ENCODE data around the gene ERLIN1.

ERLIN1 gene

GRCh38 chr10:100185364-100186252 lies at the start of gene ERLIN1:
Gene ERLIN1, minus strand, starts transcription at chr10:100186029. Its CDS starts 403 bp downstream, at chr10:100185626.
- DNase-seq, result peak; percentile 84 to 87

GRCh38 chr10:100232101-100232500 lies 46.3 kb upstream of the ERLIN1 start:
- DNase-seq, result no peak

DNA sequence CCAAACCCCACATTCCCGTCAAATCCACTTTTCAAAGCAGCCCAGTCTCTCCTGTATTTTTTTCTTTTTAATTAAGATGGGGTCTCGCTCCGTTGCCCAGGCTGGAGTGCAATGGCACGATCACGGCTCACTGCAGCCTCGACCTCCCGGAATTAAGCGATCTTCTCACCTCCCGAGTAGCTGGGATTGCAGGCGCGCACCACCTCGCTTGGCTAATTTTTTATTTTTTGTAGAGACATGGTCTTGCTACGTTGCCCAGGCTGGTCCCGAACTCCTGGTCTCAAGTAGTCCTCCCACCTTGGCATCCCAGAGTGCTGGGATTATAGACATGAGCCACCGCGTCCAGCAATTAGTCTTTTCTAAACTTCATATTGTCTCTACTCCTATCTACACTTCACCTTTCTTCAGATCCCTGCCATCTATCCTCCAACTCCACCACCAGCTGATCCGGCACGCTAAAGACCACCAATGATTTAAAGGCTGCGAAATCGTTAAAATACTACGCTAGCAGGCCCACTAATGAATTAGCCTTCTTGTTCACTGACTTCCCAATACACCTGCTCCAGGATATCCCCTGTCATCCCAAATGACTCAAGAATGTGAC lies 44.1 kb upstream of the ERLIN1 start:
- DNase-seq, result no peak

DNA sequence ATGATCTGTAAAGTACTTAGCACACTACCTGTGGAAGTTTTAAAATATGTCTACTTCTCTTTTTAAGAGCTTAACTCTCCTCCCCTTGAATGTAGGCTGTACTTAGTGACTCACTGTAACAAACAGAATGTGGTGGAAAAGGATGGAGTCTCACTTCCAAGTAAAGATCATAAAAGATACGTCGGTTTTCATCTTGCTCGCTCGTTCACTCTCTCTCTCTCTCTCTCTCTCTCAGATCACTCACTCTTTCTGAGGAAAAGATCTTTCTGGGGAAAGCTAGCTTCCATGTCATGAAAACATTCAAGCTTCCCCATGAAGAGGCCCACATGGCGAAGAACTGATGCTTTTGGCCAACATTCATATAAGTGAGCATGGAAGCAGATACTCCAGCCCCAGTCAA lies 38.0 kb upstream of the ERLIN1 start:
- DNase-seq, result no peak

DNA sequence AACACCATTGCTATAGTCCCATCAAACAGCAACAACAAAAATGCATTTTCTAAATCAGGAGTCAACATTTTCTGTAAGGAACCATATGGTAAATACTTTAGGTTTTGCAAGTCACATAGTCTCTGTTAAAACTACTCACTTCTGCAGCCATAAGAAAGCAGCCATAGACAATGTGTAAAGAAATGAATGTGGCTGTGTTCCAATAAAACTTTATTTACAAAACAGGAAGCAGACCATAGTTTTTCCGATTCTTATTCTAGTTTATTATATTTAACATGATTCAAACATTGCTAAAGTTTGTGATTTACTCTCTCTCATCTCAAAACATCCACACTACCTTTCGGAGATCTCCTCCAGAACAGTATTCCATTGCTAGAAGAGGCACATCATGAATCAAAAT lies 36.7 kb upstream of the ERLIN1 start:
- no peak for DNase-seq

GRCh38 chr10:100216006-100216405 lies 30.2 kb upstream of the ERLIN1 start:
- no peak for DNase-seq

- no peak for DNase-seq
These were observed 23.5 kb upstream of the ERLIN1 start for GRCh38 chr10:100209303-100209702.

DNA sequence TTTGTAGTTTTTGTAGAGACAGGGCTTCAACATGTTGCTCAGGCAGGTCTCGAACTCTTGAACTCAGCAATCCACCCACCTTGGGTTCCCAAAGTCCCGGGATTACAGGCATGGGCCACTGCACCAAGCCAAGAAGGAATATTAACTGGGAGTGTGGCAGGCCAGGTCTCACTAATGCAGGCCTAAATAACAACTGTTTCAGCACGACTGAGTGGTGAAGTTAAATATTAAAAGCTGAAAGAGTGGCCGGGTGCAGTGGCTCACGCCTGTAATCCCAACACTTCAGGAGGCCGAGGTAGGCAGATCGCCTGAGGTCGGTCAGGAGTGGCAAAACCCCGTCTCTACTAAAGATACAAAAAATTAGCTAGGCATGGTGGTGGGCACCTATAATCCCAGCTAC lies 22.4 kb upstream of the ERLIN1 start:
- no peak for DNase-seq

- DNase-seq, result no peak
These were observed 18.5 kb upstream of the ERLIN1 start for GRCh38 chr10:100204370-100204769.

- no peak for DNase-seq
These were observed 15.7 kb upstream of the ERLIN1 start for GRCh38 chr10:100201549-100201948.

DNA sequence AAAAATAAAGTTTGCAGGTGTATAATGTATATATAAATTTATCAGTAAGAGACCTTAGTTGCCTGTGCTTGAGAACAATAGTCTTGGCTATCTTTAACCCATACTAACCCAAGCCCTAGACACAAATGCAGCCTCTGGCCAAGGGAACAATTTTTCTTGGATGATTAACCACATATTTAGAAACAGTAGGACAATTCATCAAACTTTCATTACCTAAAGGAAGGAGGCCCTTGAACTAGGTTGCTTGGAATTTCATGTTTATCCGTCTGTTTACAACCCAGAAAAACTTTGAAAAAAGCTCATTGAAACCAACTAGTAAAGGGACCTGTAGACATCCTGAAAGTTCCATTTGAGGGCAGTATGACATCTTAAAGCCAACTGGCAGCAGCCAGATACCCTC lies 8.9 kb upstream of the ERLIN1 start:
- DNase-seq, result no peak

DNA sequence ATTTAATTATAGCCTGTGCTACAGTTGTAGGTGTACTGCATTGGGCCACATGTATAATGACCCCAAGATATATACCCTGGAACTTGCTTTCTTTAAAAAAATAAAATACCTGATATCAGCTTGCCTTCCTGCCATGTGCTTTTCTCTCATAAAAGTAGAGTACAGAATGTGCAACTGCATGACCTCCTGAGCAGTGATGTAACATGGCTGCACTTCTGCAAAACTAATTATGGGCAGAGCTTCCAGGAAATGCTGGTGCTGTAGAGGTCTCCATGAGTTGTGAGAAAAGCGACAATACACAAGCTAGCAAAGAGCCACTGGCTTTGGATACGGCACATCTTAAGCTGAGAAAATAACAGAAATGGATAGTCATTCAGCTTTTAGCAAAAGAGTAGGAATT lies 6.5 kb upstream of the ERLIN1 start:
- no peak for DNase-seq

DNA sequence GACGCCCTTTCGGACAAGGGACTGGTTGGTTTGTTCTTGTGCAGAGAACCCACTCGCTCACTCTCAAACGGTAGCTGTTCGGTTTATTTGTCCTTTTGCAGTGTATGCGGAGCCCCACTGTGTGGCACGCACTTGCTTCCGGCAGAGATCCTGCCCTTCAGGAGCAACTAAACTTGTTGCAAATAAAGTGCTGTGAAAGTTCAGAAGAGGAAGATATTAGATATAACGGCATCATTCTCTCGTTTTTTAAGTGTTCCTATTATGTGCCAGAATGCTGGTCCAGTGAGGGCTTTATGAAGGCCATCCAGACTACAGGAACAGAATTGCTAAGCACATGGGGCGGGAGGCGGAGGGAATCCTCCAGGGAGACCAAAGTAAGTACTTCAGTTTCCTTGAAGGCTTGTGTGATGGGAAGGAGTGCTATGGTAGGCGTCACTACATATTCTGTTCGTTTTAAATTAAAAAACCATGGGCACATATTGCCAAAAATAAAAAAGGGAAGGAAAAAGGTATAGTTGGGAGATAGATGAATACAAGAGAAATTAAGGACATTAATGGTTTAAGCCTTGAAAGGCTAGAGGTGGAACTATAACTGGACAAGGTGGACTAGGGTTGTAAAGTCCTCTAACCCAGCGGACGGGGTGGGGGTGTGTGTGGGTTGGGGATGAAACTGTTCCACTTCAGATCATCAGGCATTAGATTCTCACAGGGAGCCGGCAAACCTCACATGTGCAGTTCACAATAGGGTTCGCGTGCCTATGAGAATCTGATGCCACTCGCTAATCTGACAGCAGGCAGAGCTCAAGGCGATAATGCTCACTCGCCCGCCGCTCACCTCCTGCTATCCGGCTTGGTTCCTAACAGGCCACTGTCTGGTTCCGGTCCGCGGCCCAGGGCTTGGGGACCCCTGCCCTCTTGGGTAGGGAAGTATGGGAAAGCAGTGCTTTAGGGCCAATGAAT lies 704 bp upstream of the ERLIN1 start:
- no peak for DNase-seq

GRCh38 chr10:100184840-100185239 lies 989 bp downstream of the ERLIN1 start:
- no peak for DNase-seq

GRCh38 chr10:100184426-100184825 lies 1.4 kb downstream of the ERLIN1 start:
- no peak for DNase-seq

- DNase-seq, result no peak
These were observed 2.3 kb downstream of the ERLIN1 start for GRCh38 chr10:100183481-100183880.

GRCh38 chr10:100182908-100183307 lies 2.9 kb downstream of the ERLIN1 start:
- DNase-seq, result no peak

DNA sequence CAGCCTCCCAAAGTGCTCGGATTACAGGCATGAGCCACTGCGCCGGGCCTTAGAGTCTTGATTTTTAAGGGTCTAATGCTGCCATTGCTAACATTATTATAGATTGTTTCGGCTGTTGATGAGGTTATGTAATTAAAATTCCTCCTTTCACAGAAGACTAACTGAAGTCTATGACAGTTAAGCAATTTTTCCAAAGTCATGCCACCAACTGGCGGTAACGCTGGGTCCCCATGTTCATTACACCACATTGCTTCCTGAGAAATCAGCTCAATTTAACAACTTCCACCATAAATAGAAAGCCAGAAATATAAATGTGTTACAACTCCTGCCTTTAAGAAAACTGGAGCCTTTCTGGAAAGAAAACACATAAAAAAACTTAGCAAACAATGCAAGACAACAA lies 3.5 kb downstream of the ERLIN1 start:
- no peak for DNase-seq

DNA sequence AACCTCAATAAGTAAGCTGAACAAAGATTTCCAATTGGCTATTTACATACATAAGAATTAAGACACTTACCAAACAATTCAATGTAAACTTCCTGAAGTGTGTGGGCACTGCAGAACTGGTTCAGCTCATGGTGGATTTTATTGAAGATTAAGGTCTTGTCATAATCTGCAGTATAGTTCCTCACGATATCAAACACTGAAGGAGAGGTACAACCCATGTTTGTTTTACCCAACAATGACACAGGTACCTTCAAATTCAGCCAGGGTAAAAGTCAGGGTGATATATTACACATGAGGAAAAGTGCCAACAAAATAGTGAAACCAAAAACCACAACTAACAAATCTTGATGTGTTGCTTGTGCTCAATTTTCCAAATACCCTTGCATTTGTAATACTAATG lies 10.0 kb downstream of the ERLIN1 start:
- DNase-seq, result no peak

GRCh38 chr10:100174699-100175677 lies 10.8 kb downstream of the ERLIN1 start:
- DNase-seq, result no peak

- no peak for DNase-seq
These were observed 12.8 kb downstream of the ERLIN1 start for GRCh38 chr10:100173035-100173434.

- no peak for DNase-seq
These were observed 13.5 kb downstream of the ERLIN1 start for GRCh38 chr10:100172349-100172748.

All from hippocampal formation (tissue), 2 donors.